GM18870 (cell line): ENCODE results near the gene MYB.

Experiments used
- ATAC-seq: cut with Tn5 transposase; IDR thresholded peaks from one replicate; pipeline ENCODE4 v1.9.1; 2021; ENCODE audit warnings: moderate library complexity; ENCODE audit not compliant: unreplicated experiment

The MYB gene

DNA sequence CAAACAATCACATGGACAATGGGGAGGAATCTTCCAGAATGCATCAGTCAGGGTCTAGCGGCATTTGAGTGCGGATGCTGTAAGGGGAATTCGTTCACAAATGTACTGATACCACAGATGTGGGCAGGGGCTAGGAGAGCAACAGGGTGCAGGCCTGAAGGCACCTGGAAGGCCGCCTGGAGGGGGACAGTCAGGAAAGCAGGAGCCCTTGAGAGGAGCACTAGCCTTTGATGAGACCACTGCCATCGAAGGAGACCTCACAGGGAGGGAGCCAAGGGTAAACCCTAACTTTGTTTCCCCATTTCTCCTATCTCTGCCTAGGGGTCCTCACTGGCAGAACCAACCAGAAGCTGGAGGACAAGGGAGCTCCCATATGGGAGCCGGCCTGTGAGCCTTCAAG is 38.2 kb downstream of the MYB start:
- no peak for ATAC-seq

- no peak for ATAC-seq
Observed at GRCh38 chr6:135221042-135221441, 39.9 kb downstream of the MYB start.

- ATAC-seq, result no peak
Observed at GRCh38 chr6:135221505-135221904, 40.4 kb downstream of the MYB start.

DNA sequence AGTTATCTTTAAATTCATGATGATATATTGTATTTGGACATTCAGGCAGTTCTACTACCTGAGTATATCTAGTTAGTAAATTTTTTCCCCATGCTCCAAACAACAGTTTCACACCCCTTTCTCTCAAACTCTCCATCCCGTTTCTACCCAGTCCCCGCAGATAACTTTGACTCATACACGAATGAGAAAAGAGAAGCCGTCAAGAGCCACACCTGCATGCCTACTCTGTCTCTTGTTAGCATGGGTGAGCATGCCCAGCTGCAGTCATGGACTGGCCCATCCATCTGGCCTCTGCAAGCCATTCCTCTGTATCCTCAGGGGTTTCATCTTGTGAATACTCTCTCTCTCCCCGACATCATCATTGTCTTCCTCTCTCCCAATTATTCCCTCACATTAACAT is 41.5 kb downstream of the MYB start:
- ATAC-seq, result no peak

DNA sequence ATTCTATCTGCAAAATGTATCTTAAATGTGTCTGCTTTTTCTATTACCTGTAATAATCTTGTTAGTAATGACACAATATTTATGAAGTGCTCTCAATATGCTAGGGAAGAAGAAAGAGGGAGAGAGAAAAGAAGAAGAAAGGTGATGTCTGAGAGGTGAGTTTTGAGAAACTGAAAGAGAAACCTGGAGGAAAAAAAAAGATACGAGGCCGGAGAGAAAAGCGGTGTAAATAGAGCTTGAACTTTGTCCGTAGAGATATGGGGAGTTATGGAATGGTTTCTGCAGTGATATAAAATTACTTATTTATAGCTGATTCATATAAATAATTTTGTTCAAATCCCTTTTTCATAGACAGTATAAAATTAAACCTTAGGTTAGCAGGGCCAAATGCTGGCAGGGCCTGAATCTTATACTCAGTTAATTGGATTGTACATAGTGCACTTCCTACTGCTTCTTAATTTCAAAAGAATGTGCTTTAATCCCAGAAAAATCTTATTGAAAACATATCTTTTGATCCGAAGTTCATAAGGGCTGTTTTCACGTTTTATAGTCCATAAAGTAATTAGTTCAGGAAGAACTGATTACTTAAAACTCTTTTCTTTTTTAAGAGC is 43.0 kb downstream of the MYB start:
- no peak for ATAC-seq

GRCh38 chr6:135225911-135226310 is 44.8 kb downstream of the MYB start:
- no peak for ATAC-seq

- peak; percentile 85 for ATAC-seq
Observed at GRCh38 chr6:135226537-135226936, 45.4 kb downstream of the MYB start.

DNA sequence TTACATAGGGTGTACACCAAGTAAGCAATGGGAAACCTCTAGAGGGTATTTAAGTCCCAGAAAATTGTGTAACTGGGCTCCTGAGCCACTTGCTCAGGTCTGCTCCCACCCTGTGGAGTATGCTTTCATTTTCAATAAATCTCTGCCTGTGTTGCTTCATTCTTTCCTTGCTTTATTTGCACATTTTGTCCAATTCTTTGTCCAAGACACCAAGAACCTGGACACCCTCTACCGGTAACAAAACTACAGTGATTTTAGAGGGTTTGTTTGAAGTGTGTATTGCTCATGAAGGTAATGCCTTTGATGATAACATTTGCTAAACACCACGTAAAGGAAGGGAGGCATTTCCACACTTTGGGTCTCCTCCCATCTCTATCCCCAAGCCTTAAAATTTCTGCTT is 46.2 kb downstream of the MYB start:
- ATAC-seq, result no peak

DNA sequence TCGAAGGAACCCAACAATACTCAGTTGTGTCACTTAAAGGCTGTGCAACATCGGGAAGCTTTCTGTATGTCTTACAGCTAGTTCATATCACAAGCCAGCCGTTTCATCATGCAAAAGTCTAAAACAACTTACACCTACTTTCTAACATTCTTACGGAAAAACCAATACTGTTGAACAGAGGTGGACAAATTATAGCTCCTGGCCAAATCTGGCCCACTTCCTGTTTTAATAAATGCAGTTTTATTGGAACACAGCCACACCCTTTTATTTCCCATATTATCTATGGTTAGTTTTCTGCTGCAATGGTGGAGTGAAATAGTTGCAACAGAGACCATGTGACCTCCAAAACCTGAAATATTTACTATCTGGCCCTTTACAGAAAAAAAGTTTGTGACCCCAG is 46.6 kb downstream of the MYB start:
- no peak for ATAC-seq

DNA sequence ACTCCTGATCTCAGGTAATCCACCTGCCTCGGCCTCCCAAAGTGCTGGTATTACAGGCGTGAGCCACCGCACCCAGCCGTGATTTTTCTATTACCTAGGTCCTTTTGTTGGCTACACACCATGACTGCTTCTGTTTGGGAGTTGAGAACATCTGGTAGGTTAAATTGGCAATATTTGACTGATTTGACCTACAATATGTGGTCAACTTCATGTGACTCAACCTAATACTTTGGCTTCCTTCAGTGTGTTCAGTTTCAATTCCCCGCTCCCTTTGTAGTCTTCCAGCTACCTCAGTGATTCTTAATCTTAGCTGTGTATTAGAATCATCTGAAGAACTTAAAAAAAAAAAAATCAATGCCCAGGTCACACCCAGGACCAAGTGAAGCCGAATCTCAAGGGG is 47.4 kb downstream of the MYB start:
- ATAC-seq, result peak; percentile 38

DNA sequence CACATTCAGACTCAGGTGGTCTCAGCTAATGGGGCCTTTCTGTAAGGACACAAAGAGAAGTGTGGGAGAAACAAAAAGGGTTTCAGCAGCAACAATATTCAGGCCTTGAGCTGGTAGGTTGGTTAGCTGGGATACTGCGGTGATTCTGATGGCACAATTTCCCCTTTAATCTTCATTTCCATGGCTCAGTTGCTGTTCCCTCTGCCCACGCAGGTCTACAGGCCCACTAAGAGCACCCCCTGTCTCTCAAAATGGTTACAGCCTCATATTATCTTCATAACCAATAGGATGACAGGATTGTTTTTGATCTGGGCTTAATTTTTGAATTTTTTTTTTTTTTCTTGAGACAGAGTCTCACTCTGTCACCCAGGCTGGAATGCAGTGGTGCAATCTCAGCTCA is 48.9 kb downstream of the MYB start:
- no peak for ATAC-seq

DNA sequence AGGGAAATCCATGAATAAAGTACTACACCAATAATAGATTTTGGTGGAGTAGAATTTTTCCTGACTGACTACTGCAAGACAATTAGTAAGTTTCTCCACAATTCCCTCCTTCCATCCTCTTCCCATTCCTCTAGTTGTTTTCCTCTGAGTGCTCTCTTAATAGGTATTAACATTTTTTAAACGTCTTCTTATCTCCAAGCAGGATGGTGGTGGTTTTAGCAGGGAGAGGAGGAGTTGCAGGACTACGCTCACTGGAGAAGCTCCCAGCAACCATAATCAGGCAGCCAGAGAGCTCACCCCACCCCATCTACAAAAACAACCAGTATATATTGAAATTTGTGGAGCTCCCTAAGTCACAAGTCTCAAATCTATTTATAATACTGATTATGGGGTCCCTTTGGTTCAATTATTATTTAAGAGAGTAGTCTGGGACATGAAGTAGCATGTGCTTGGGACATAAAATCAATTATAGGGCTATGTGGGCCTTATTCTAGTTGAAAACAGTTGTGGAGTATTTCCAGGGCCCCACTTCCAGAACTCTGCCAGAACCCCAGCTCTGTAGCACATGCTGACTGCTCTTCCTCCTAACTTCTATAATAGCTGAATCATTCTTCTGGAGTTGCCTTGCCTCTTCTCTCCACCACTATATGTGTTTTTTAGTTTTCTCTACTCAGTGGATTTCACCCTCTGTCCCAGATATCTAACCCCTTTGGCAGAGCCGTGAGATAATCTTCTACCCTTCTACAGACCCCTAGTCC is 49.8 kb downstream of the MYB start:
- no peak for ATAC-seq

- peak; percentile 46 for ATAC-seq
Observed at GRCh38 chr6:135231469-135231844, 50.3 kb downstream of the MYB start.

DNA sequence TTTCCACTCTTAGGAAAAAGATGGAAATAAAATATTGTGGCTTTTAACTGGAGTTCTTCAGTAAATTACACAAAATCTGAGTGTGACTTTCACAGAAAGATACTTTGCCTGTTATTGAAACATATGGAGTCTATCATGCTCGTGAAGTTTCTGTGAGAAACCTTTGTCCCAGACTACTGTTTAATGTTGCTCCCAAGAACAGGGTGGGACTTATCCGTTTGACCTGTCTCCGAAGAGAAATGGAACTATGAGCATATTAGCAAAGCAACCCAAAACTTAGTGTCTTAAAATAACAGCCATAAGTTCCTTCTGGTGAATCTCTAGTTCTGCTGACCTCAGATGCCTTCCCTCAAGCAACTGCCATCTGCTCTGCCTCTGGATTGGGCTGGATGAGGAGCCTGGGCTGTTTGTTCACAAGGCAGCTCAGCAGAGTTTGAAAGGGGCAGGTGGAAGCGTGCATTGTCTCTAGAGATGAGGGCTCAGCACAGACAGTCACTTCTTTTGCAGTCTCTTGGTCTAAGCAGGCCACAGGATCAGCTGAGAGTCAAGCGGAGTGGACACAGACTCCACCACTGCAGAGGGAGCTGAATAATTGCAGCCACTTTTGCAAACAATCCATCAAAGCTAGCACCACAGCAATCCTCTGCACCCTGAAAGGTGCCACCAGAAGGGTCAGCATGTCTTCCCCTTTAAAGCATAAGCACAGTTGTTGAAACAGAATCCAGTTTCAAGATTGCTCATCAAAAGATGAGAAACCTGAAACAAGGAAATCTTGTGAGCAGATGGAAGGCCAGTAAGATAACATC is 52.8 kb downstream of the MYB start:
- peak; percentile 57 for ATAC-seq

DNA sequence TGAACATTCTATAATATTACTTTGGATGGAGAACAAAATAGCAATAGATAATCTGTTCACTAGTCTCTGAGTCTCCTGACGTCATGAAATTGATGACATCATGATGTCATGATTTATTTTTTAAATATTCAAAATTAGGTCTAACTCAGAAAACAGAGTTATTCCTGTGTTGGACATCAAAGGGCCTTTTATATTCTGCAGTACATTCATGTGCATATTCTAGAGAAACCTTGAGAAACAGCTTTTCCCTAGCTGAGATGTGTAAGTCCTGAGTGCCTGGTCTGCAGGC is 53.3 kb downstream of the MYB start:
- no peak for ATAC-seq

DNA sequence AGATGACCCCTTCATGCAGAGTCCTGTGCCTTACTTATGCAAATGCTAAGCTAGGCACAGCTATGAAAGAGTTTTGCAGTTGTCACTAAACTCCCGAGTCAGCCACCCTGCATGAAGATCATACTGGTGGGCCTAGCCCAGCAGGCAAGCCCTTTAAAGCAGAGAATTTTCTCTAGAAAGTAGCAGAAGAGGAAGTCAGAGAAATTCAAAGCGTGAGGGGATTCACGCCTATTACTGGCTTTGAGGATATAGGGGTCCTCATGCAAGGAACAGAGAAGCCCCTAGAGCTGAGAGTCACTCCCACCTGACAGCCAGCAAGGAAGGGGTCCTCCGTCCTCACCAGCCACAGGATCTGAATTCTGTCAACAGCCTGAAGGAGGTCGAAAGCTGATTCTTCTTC is 54.6 kb downstream of the MYB start:
- ATAC-seq, result no peak

GRCh38 chr6:135236319-135236718 is 55.2 kb downstream of the MYB start:
- no peak for ATAC-seq

DNA sequence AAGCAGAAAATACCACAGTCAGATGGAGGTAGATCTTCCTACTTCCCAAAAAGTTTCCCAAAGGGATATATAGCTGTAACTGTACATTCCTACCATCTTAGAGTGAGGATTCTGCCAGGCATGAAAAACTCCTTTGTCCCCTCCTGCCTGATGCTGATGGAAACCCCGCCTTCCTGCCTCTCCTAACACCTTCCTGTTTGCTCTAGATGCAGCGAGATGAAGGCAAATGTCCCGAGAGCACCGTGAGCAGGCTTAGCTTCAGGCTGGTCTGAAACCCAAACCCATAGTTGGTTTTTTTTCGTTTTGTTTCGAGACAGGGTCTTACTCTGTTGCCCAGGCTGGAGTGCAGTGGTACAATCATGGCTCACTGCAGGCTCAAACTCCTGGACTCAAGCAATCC is 55.6 kb downstream of the MYB start:
- no peak for ATAC-seq

DNA sequence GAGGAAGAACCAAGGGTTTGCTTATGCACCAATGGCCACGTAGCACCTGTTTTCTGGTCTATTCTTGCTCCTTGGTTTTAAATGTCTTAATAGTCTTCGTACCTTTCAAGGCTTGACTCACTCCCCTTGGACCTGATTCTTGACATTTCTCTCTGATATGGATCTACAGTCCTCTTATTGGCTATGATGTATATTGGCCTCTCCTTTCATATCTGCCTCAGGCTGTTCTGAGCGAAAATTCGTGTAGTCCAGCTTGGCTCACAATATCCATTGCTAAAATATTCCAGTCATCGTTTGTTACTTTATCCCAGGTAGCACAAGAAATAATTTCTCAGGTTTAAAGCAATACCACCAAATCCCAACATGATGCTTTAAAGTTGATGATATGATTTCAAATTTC is 59.6 kb downstream of the MYB start:
- no peak for ATAC-seq

DNA sequence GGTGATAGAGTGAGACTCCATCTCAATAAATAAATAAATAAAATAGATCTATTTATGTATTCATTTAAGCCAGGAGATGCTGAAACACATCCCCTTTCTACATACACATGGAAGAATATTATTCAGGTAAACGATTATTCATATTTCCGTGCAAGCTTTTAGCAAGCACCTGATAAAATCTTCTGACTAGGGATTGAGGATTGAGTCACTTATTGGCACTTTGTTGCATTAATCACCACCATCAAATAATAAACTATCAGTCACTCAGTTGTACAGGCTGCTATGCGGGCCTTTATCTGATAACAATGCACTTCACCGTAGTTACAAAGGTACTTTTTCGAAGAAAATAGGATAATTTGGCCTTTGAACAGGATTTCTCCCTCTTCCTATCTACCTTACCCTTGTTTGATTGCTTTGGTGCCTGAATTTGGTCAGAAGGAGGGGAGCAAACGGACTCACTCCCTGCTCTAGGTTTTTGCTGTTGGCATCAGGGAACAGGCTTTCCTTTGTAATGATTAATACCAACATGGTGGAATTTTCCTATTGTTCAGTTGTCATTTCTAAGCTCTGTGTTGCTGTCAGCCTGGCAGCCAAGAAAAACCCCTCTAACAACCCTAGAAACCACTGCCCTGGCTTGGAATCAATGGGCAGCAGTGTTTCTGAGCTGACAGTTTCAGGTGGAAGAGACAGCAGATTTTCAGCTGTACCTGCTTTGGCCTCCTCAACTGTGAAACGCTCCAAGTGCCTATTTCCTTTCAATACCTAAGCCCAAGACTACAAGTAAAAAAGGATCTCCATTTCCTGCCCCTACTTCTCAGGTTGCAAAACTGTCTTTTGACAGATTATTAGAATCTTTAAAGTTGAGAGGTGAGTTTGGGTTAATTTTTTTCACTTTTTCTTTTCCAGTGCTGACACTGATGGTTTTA is 63.0 kb downstream of the MYB start:
- ATAC-seq, result no peak

GRCh38 chr6:135244805-135245204 is 63.7 kb downstream of the MYB start:
- no peak for ATAC-seq
